KOPT-K1 (cell line): ENCODE measurements around the gene ARID2.

Experiments
- H3K27ac ChIP-seq: fragments of 200-600 bp; sonication (generic); 2 replicates; pipeline ENCODE4 v1.5.1; 2016; ENCODE audit warnings: antibody characterized with exemption, mild to moderate bottlenecking, low read depth, low read length; ENCODE audit not compliant: poor library complexity, severe bottlenecking
- H3K36me3 ChIP-seq: fragments of 200-600 bp; sonication (generic); 2 replicates; pipeline ENCODE4 v1.5.1; 2017; ENCODE audit warnings: antibody characterized with exemption, mild to moderate bottlenecking, low read length, moderate library complexity; ENCODE audit not compliant: insufficient read depth
- H3K9me3 ChIP-seq: fragments of 200-600 bp; sonication (generic); 2 replicates; pipeline ENCODE4 v1.5.1; 2017; ENCODE audit warnings: antibody characterized with exemption, low read length, mild to moderate bottlenecking; ENCODE audit not compliant: insufficient read depth, poor library complexity, severe bottlenecking

Gene ARID2

GRCh38 chr12:45833401-45833800, 103.9 kb downstream of the ARID2 start:
- Histone ChIP-seq H3K9me3 (peaks cover 22% of the 10 kb centered on the region), H3K36me3 (peaks cover 75% of the 10 kb centered on the region), H3K27ac (no peak overlapping the region)

DNA sequence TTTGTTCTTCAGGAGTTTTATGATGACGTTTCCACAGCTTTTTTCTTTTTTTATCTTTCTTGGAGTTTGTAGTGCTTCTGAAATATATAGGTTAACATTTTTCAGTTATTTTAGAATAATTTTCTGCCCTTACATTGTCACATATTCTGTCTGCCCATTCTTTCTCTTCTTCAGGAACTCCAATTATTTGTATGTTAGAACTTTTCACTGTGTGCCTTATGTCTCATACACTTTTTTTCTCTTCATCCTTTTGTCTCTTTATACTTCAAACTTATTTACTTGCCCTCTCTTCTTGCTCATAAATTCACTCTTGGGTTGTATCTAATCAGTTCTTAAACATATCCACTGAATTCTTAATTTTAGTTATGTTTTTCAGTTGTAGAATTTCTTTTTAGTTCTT, 105.3 kb downstream of the ARID2 start:
- peaks cover 21% of the 10 kb centered on the region for H3K9me3 ChIP-seq
- H3K27ac ChIP-seq = no peak overlapping the region
- peaks cover 86% of the 10 kb centered on the region for H3K36me3 ChIP-seq

GRCh38 chr12:45839917-45840316, 110.4 kb downstream of the ARID2 start:
- Histone ChIP-seq H3K27ac (no peak overlapping the region), H3K36me3 (peaks cover 91% of the 10 kb centered on the region), H3K9me3 (no peaks in the 10 kb centered on the region)

GRCh38 chr12:45849289-45849688, 119.8 kb downstream of the ARID2 start:
- Histone ChIP-seq H3K36me3 (peaks cover 93% of the 10 kb centered on the region), H3K9me3 (no peaks in the 10 kb centered on the region), H3K27ac (no peak overlapping the region)

GRCh38 chr12:45850302-45850701, 120.8 kb downstream of the ARID2 start:
- H3K27ac ChIP-seq = no peak overlapping the region
- H3K9me3 ChIP-seq = no peaks in the 10 kb centered on the region
- H3K36me3 ChIP-seq = peaks cover 93% of the 10 kb centered on the region

- Histone ChIP-seq H3K27ac (no peak overlapping the region), H3K36me3 (peaks cover 88% of the 10 kb centered on the region), H3K9me3 (no peaks in the 10 kb centered on the region)
Measured at GRCh38 chr12:45852508-45852907, 123.0 kb downstream of the ARID2 start.

- H3K36me3 ChIP-seq = peaks cover 88% of the 10 kb centered on the region
- H3K27ac ChIP-seq = no peak overlapping the region
- H3K9me3 ChIP-seq = no peaks in the 10 kb centered on the region
Measured at GRCh38 chr12:45853550-45853949, 124.0 kb downstream of the ARID2 start.

- H3K36me3 ChIP-seq = peaks cover 71% of the 10 kb centered on the region
- H3K27ac ChIP-seq = no peak overlapping the region
- no peaks in the 10 kb centered on the region for H3K9me3 ChIP-seq
Measured at GRCh38 chr12:45863332-45863731, 133.8 kb downstream of the ARID2 start.

DNA sequence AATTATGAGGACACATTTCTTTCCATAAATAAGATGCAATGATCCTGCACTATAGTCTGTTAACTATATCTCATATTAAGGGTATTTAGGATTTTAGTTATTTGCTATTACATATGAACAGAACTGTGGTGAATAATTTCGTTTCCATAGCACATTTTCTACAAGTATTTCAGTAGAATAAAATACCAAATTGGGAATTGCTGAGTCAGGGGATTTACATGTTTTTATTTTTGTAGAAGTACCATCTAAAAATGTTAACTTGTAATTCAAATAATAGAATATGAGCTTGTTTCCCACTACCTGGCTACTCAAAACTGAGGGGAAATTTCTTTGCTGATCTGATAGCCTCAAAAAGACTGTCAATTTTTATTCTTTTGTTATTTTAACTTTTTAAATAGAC, 136.8 kb downstream of the ARID2 start:
- Histone ChIP-seq H3K36me3 (peaks cover 73% of the 10 kb centered on the region), H3K27ac (no peak overlapping the region), H3K9me3 (no peaks in the 10 kb centered on the region)

GRCh38 chr12:45872446-45872845, 142.9 kb downstream of the ARID2 start:
- Histone ChIP-seq H3K36me3 (peaks cover 80% of the 10 kb centered on the region), H3K27ac (no peak overlapping the region), H3K9me3 (peaks cover 13% of the 10 kb centered on the region)

DNA sequence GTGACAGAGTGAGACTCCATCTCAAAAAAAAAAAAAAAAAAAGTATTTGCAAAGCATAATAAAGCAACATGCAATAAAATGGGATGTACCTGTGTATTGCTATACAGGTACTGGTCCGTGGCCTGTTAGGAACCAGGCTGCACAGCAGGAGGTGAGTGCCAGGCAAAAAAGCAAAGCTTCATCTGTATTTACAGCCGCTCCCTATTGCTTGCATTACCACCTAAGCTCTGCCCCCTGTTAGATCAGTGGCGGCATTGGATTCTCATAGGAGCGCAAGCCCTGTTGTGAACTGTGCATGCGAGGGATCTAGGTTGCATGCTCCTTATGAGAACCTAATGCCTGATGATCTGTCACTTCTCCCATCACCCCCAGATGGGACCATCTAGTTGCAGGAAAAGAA, 147.6 kb downstream of the ARID2 start:
- peaks cover 82% of the 10 kb centered on the region for H3K36me3 ChIP-seq
- peaks cover 13% of the 10 kb centered on the region for H3K9me3 ChIP-seq
- H3K27ac ChIP-seq = no peak overlapping the region

DNA sequence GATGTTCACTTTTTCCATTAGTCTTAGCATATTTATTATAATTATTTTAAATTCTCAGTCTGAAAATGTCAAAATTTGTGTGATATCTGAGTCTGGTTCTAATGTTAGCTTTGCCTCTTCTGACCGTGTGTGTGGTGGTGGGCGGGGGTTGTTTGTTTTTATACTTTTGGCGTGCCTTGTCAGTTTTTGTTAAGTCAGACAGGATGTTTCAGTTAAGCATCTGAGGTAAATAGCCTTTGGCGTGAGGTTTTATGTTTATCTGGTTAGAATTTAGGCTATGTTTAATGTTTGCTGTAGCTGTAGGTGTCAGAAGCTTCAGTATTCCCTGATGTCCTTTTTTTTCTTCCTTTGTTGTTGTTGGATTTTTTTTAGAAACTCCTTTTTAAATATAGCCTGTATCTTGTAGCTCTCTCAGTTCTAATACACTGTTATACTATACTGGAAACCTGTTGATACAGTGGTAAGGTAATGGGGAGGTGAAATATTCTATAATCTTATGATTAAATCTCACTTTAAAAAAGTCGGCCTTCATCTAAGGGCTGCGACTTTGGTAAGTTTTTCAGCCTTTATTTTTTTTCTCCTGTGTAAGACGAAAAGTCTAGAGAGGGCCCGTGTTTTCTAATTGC, 149.2 kb downstream of the ARID2 start:
- Histone ChIP-seq H3K9me3 (peaks cover 16% of the 10 kb centered on the region), H3K36me3 (peaks cover 81% of the 10 kb centered on the region), H3K27ac (peak overlapping the region; percentile 48)

- Histone ChIP-seq H3K27ac (peak overlapping the region; percentile 48), H3K9me3 (peaks cover 22% of the 10 kb centered on the region), H3K36me3 (peaks cover 81% of the 10 kb centered on the region)
Measured at GRCh38 chr12:45879363-45879895, 149.9 kb downstream of the ARID2 start.

DNA sequence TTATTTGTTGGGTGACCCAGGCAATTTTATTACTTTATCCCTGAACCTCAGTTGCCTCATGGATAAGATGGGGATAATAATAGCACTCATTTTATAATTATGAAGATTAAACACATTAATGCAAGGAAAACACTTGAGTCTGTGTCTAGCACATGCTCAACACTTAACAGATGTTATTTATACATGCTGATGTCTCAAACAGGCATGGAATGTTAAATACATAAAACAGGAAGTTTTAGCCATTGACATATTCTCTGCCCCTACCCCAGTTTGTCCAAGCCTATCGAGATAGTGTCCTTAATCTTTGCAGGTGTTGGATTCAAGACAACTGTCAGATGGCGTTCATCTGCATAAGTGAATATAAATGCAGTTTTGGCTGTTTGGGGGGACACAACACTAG, 151.0 kb downstream of the ARID2 start:
- H3K36me3 ChIP-seq = peaks cover 81% of the 10 kb centered on the region
- H3K9me3 ChIP-seq = peaks cover 27% of the 10 kb centered on the region
- H3K27ac ChIP-seq = no peak overlapping the region

DNA sequence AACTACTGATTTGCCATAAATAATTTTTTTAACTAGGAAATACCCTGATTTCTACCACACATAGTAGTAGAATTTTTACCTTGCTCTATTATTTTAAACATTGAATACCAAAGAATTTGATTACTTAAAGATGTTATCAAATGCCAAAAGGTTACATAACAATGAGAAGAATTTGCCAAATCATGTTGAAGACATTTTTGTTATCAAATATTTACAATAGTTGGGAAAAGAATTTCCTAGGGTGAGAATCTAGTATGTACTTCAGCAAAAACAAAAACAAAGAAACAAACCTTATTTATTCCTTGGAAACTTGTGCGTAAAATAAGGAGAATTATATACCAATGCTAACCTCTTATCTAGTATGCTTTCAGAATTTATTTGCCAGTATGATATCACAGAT, 153.7 kb downstream of the ARID2 start:
- Histone ChIP-seq H3K27ac (no peak overlapping the region), H3K36me3 (peaks cover 83% of the 10 kb centered on the region), H3K9me3 (peaks cover 25% of the 10 kb centered on the region)

DNA sequence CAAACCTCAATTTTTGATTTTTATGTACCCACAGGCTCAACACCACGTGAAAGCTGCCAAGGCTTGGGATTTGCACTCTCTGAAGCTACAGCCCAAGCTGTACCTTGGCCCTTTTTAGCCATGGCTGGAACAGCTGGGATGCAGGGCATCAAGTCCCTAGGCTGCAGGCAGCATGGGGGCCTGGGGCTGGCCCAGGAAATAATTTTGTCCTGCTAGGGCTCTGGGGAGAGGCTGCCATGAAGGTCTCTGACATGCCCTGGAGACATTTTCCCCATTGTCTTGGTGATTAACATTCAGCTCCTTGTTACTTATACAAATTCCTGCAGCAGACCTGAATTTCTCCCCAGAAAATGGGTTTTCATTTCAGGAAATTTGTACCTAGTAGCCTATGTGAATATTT, 157.2 kb downstream of the ARID2 start:
- H3K36me3 ChIP-seq = peaks cover 67% of the 10 kb centered on the region
- H3K9me3 ChIP-seq = peaks cover 25% of the 10 kb centered on the region
- H3K27ac ChIP-seq = no peak overlapping the region
